HCT116 (cell line): Measurements from ENCODE around the gene IQCN. TPM values are rescaled to one million over a fixed set of nuclear protein-coding genes. Genes with fewer than 3 reads are reported as not detected.

Experiments used
- EZH2phosphoT487 ChIP-seq: fragments of 200-600 bp; IDR thresholded peaks from 2 replicates; pipeline ENCODE4 v1.6.1; 2018; ENCODE audit warnings: antibody characterized with exemption, borderline replicate concordance
- RAD21 ChIP-seq: IDR thresholded peaks from 2 replicates; pipeline ENCODE4 v1.6.1; 2012; ENCODE audit warnings: low read depth, mild to moderate bottlenecking
- REST ChIP-seq: IDR thresholded peaks from 2 replicates; pipeline ENCODE4 v1.6.1; 2012; ENCODE audit warnings: low read depth
- SIN3A ChIP-seq: IDR thresholded peaks from 2 replicates; pipeline ENCODE4 v1.6.1; 2012; ENCODE audit warnings: low read depth
- SP1 ChIP-seq: IDR thresholded peaks from 2 replicates; pipeline ENCODE4 v1.6.1; 2012; ENCODE audit warnings: low read depth
- TCF7L2 ChIP-seq: IDR thresholded peaks from 2 replicates; pipeline ENCODE4 v1.7.0; 2011; ENCODE audit warnings: borderline replicate concordance, inconsistent platforms; ENCODE audit not compliant: insufficient read depth, insufficient read length; ENCODE audit errors: extremely low read depth
- total RNA-seq: library from RNA; stranded (reverse); gene quantifications from one replicate; pipeline ENCODE4 v1.2.1, GENCODE V29; 2021; ENCODE audit not compliant: unreplicated experiment
- TF ChIP-seq, protein P1 (sequence below), 3 experiments: fragments of 200-600 bp in 1 of 3; sonication (generic) in 1 of 3; IDR thresholded peaks in 2 of 3; conservative IDR thresholded peaks in 1 of 3; 2 replicates each; pipeline ENCODE4 v1.5.1; 2012 to 2017; ENCODE audit warnings: low read depth in 2 of 3, low read length in 2 of 3, antibody characterized with exemption in 1 of 3, borderline replicate concordance in 1 of 3, control low read depth in 1 of 3, mild to moderate bottlenecking in 1 of 3, mixed read lengths in 1 of 3, mixed run types in 1 of 3, moderate library complexity in 1 of 3; ENCODE audit not compliant: insufficient read depth in 1 of 3

The IQCN gene
- total RNA-seq, 1 experiment from 2014 or later = 4.8 TPM

DNA sequence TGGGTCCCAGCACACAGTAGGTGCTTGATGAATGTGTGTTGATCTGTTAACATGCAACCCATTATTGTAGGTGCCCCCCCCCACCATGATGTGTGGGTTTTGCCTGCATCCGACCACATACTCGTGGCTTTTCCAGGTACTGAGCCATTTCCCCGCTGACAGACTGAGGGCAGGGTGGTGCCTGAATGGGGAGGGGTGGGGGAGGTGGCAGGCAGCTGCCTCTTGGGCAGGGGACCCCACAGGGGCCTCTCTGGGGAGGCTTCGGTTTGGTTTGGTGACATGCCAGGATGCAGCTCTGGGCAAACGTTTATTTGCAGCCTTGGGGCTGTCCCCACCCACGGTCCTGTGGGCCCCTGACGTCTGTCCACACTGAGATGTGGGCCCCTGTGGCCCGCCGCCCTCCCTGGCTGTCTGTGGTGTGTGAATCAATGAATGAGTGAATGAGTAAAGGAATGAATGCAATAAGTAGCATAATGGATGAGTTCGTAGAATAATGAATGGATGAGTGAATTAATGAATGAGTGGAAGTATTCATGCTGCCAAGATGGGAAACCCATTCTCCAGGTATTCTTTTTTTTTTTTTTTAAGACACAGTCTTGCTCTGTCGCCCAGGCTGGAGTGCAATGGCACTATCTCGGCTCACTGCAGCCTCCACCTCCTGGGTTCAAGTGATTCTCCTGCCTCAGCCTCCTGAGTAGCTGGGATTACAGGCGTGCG, 16.2 kb upstream of the IQCN start (continued):
- TF ChIP-seq, protein P1, sequence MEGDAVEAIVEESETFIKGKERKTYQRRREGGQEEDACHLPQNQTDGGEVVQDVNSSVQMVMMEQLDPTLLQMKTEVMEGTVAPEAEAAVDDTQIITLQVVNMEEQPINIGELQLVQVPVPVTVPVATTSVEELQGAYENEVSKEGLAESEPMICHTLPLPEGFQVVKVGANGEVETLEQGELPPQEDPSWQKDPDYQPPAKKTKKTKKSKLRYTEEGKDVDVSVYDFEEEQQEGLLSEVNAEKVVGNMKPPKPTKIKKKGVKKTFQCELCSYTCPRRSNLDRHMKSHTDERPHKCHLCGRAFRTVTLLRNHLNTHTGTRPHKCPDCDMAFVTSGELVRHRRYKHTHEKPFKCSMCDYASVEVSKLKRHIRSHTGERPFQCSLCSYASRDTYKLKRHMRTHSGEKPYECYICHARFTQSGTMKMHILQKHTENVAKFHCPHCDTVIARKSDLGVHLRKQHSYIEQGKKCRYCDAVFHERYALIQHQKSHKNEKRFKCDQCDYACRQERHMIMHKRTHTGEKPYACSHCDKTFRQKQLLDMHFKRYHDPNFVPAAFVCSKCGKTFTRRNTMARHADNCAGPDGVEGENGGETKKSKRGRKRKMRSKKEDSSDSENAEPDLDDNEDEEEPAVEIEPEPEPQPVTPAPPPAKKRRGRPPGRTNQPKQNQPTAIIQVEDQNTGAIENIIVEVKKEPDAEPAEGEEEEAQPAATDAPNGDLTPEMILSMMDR (IDR thresholded peaks at IDR 0.05 in 2 of 3, conservative IDR thresholded peaks at IDR 0.05 in 1 of 3; ENCODE audit: borderline replicate concordance in 1 of 3, insufficient read depth in 1 of 3, low read depth in 2 of 3, low read length in 2 of 3) = no peak
- TF ChIP-seq SP1 = no peak
- TF ChIP-seq TCF7L2 = no peak
- TF ChIP-seq SIN3A = no peak
- no peak for TF ChIP-seq RAD21
- TF ChIP-seq EZH2phosphoT487 = no peak
- no peak for TF ChIP-seq REST
